ENCODE data around the gene GAD1. TPM values are rescaled to one million over a fixed set of nuclear protein-coding genes. Genes with fewer than 3 reads are reported as not detected.

GAD1 gene
- total and polyA plus RNA-seq, 11 donors: 0.04 to 0.51 (median 0.35) TPM; not detected in 7

DNA sequence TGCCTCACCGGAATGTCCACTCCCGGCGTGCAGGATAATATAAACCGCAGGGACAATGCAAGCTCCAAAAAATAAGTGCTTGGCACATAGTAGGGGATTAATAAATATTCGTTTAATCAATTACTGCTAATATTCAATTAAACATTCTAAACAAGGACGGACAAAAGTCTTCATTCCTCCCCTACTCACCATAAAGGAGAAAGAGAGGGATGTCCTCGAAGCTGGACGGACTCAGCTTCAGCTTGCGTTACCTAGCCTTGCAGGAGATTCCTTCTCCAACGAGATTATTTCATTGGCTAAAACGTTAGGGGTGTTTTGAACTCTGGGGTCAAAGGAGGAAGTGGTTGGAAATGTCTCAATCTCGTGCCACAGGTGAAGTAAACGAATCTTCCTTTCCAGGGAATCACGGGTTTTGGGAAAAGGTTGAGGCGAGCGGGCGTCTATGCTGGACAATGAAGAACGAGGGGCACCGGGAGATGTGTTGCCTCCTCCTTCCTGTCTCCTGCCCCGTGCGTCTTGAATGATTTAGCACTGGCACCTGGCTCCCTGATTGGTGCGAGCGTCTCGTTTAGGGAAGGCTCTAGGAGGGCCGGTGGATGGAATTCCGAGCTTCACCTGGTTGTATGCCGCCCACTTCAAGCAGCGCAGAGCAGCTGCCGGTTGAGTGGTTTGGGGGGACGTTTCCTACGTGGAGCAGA is 2.0 kb upstream of the GAD1 start:
- H3K36me3 ChIP-seq: no peaks in the 10 kb centered on the region
- TF ChIP-seq POLR2A (IDR thresholded peaks at IDR 0.05): no peak
- TF ChIP-seq, protein P1, sequence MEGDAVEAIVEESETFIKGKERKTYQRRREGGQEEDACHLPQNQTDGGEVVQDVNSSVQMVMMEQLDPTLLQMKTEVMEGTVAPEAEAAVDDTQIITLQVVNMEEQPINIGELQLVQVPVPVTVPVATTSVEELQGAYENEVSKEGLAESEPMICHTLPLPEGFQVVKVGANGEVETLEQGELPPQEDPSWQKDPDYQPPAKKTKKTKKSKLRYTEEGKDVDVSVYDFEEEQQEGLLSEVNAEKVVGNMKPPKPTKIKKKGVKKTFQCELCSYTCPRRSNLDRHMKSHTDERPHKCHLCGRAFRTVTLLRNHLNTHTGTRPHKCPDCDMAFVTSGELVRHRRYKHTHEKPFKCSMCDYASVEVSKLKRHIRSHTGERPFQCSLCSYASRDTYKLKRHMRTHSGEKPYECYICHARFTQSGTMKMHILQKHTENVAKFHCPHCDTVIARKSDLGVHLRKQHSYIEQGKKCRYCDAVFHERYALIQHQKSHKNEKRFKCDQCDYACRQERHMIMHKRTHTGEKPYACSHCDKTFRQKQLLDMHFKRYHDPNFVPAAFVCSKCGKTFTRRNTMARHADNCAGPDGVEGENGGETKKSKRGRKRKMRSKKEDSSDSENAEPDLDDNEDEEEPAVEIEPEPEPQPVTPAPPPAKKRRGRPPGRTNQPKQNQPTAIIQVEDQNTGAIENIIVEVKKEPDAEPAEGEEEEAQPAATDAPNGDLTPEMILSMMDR (IDR thresholded peaks at IDR 0.05): no peak
- intact Hi-C loops (cut with DNase I): loop anchor here (5.0 to 10.0 kb wide), 11 partner anchors 107 to 580 kb away; no protein-coding TSS in a partner anchor
- H3K4me1 ChIP-seq: peaks cover 9 to 52% (median 37%) of the 10 kb centered on the region in 12 donors
- DNase-seq (no peak), ATAC-seq (no peak)
- H3K9me3 ChIP-seq: no peaks in the 10 kb centered on the region
- peaks cover 53 to 93% (median 71%) of the 10 kb centered on the region in 9 donors for H3K27me3 ChIP-seq
- 8 to 12% (median 10%) methylated on average over 31 of the region's 31 CpGs for WGBS, 4 donors
- H3K4me3 ChIP-seq: no peak overlapping the region
- no peak overlapping the region for H3K27ac ChIP-seq

DNA sequence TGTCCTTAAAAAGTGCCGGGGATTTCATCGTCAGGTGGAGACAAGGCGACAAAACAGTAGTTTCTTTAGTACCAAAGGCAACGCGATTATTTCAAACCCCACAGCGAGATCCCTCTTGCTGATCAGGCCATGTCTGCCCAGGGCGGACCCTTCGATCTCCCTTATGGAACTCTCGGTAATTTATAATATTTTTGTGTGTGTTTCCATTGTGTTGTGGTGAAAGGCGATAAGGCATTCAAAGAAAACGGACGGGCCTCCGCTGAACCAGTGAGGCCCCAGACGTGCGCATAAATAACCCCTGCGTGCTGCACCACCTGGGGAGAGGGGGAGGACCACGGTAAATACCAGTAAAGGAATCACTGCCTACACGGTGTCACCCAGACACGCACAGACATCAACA is 1.4 kb upstream of the GAD1 start:
- intact Hi-C loops (cut with DNase I): loop anchor here in 7 of 10 donors (5.0 to 10.0 kb wide), 6 partner anchors 411 to 581 kb away; no protein-coding TSS in a partner anchor
- DNase-seq (no peak), ATAC-seq (no peak)
- Histone ChIP-seq H3K27ac (no peak overlapping the region), H3K4me3 (peak overlapping the region in 4 of 12 donors; percentile 16 to 56 (median 50)), H3K4me1 (peaks cover 12 to 58% (median 40%) of the 10 kb centered on the region in 12 donors), H3K36me3 (no peaks in the 10 kb centered on the region), H3K9me3 (no peaks in the 10 kb centered on the region), H3K27me3 (peaks cover 59 to 93% (median 76%) of the 10 kb centered on the region in 9 donors)
- 2 to 6% (median 4%) methylated on average over 19 of the region's 19 CpGs for WGBS, 4 donors
- TF ChIP-seq, protein P1 (IDR thresholded peaks at IDR 0.05): no peak
- TF ChIP-seq POLR2A (IDR thresholded peaks at IDR 0.05): no peak

DNA sequence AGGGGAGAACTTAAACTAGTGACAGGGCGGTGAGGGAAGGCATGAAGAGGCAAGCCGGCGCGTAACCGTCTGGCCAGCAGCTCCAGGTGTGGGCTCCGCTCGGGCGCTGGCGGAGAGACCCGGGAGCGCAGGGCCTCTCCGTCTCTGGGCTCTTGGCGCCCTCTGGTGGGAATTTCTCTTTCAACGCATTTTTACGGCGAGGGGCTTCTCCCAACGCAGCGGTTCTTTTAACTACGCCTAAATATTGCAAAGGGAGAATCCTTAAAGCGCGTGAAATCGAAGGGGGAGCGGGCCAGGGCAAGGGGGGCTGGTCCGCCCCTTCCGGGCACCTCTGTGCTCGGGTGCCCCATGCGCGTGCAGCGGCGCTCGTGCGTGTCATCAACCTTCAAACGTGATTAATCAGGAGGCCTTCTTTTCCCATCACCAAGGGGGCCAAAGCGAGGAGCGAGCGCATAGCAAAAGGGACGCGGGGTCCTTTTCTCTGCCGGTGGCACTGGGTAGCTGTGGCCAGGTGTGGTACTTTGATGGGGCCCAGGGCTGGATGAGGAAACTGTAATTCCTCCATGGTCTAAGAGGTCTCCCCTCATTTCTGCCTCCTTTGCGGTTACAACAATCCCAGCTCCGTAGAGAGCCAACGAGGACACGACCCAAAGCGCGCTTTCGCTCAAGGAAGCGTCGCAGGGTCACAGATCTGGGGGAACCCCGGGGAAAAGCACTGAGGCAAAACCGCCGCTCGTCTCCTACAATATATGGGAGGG is 762 bp upstream of the GAD1 start:
- H3K36me3 ChIP-seq: no peaks in the 10 kb centered on the region
- peaks cover 13 to 65% (median 45%) of the 10 kb centered on the region in 12 donors for H3K4me1 ChIP-seq
- intact Hi-C loops (cut with DNase I): loop anchor here in 7 of 10 donors (1.0 to 10.0 kb wide), 7 partner anchors 407 to 581 kb away; no protein-coding TSS in a partner anchor
- ATAC-seq: peak in 3 of 4 donors; percentile 58 to 78 (median 66)
- no peaks in the 10 kb centered on the region for H3K9me3 ChIP-seq
- H3K27me3 ChIP-seq: peaks cover 66 to 94% (median 80%) of the 10 kb centered on the region in 9 donors
- DNase-seq: peak in 4 of 5 donors; percentile 34 to 74 (median 51)
- TF ChIP-seq, protein P1 (IDR thresholded peaks at IDR 0.05): peak; percentile 57 to 79 (median 69)
- TF ChIP-seq POLR2A (IDR thresholded peaks at IDR 0.05): no peak
- H3K4me3 ChIP-seq: peak overlapping the region in 11 of 12 donors; percentile 10 to 56 (median 41)
- no peak overlapping the region for H3K27ac ChIP-seq
- 1 to 2% (median 2%) methylated on average over 42 to 52 of the region's 52 CpGs for WGBS, 4 donors
